Stimulated activated CD4-positive, alpha-beta T cell treated with anti-CD3 and anti-CD28 coated beads, Interleukin-1b, Interleukin-23, amount 100 ng/mL, for 48 hours (primary cell): ENCODE measurements around the gene GAB2.

Experiments
- DNase-seq: peaks from one replicate; pipeline ENCODE4 v3.0.0-alpha.2; 2020

GAB2 gene

DNA sequence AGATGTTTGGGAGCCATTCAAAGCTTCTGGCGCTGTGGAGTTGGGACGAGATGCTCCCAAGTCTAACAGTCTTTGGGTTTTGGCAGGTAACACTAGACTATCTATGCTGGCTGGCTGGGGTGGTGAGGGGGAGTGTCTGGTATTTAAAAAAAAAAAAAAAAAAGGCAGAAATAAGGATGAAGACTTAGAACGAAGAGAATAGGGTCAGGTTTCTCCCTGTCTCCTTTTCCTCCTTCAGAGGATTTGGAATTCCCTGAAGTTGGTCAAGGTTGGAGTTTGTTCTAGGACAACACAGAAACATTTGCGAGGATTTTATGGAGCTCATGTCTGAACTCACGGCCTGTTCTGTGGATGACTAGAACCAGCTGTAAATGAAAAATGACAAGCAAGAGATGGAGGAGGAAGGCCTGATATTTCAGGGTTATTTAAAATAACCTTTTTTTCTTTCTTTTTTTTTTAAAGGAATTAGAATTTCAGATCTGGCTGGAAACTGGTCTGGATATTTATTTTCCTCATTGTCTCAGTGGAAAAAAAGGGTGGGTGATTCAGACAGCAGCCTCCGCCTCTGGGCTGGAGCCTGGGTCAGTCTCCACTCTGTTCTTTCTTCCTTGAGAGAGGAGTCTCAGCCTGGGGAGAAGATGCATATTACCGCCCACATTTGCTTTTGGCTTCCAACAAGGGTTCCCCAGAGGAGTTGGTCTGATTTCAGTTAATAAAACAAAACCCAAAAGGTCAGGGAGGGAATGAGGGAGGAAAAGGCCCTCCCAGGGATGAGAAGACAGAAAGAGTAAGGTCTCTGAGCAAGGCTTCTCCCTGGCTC lies 148.8 kb downstream of the GAB2 start:
- no peak for DNase-seq

DNA sequence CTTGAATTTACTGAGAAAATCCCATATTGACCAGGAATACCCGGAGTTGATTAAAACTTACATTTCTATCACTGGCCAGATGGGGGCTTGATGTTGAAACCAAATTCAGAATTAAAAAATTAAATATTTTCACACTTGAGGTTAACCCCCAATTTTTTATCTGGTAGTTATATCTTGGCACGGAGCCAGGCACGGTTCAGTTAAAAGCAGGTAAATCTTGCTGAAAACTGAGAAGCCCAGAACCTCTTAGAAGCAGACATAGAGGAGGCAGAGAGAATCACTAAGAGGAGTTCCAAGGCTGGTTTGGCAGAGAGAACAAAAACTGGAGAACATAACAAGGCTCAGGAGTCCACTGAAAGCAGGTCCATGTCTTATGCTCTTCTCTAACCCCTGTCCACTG lies 151.2 kb downstream of the GAB2 start:
- DNase-seq = no peak

DNA sequence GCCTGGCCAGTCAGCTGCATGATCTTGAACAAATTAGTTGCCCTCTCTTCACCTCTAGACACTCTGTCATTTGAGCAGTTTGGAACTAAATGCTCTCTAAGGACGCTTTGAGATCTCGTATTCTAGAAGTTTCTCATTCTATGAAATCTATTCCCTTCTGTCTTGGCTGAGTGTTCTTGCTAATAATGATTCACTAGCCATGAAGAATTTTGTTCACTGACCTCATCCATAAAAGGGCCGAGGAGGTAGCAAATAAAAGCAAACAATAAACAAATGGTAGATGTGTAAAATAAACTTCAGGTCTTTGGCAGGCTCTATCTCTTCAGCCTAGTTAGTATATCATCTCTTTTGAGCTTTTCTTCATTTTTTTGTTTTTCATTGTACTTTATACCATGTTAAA lies 152.3 kb downstream of the GAB2 start:
- DNase-seq = no peak

DNA sequence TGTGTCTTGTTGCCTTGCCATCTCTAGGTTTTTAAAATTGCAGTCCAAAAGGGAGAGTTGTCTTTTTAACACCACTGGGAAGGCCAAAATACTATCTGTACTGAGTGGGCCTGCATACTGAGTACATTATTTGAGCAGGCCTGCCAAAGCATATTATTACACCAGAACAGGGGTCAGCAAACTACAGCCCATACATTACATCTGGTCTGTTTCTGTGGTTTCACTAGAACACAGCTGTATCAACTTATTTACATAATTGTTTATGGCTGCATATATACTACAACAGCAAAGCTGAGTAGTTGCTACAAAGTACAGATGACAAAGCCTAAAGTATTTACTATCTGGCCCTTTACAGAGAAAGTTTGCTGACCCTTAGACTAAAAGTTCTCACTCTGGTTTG lies 154.9 kb downstream of the GAB2 start:
- DNase-seq = no peak

DNA sequence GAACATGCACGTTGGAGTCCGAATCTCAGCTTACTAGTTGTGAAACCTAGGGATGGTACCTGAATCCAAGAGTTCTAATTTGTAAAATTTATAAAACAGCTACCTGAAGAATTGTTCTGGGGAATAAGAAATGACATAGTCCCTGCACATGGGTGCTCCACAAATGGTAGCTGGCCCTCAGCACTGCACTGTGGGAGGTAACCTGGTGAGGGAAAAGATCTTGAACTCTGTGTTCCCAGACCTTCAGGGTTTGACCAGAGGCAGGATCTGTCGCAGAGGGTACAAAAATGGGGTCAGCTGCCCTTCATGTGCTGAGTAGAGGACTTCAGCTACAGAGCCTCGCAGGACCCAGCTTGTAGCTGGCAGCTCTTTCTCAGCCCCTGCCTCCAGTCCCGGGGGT lies 155.4 kb downstream of the GAB2 start:
- no peak for DNase-seq

DNA sequence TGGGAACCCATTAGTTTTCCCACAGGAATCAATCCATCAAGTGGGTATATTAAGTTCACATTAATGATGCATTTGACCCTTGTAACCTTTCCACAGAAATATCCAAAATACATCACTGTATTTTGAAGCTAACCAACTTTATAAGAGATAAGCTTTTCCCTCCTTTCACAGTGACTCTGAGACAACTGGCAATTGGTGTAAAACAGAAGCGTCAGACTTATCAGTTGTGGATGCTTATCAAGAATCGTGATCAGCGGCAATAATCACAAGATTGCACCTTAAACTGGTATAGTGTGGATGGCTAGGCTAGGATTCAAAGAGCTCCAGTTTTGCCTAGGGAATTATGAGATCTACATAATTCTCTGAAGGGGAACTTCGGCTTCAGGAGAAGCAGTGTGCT lies 155.8 kb downstream of the GAB2 start:
- DNase-seq = no peak

DNA sequence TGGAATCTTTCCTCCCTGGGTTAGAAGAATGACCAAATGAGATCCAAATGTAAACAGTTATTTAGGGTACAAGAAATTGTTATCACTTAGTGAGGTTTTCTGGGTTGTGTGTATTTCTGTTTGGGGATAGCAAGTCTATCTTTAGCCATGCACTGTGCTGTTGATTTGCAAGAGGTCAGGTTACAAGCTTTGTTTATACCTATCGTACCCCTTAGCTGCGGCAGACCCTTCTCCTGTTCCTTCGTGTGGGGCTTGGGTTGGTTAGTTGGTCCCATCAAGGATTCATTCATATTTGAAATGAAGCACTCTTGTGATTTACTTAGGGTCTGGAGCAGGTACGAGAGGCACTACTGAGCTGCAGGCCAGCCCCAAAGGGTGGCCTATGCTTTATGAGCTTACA lies 156.3 kb downstream of the GAB2 start:
- DNase-seq = no peak

DNA sequence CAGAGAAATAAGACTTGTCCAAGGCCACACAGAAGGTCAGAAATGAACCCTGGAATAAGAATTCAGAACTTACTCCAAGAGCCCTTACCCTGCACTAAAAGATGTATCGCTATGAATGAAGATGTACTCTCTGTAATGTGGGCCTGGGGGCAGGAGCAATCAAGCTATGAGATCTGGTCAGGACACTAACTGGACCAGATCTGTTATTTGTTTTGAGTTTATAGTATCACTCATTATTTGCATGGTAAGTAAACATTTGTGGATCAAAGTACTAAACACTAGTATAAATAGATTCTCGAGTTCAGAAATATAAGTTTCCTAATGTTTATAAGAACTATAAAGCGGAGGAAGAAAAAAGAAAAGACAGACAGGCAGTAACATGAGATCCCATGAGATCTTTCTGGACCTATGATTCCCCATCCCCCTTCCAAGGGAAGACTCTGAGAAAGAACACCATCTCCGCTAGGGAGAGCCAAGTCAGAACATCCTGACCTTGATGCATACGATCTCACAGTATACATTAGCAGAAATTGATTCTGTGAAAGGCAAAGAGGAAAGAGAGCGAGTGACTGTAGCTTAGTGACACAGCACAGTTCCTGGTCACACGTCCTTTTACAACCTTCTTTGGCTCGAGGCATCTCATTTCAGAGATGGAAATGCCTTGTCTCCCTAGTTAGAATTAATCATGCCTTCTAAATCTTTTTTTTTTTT lies 157.7 kb downstream of the GAB2 start:
- no peak for DNase-seq

DNA sequence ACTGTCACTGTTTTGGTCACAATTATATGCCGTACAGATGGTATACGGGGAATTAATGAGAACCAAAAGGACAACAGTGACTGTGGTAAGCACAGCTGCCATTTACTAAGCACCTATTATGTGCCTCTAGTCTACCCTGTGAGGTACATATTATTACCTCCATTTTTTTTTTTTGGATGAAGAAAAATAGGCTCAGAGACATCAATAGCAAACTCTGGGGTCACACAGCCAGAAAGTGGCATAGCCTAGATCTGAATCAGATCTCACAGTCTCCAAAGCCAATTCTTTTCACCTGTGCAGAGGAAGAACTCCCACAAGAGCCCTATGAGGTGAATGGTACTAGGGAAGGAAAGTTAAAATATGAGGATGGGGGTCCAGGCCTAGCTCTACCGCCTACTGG lies 160.0 kb downstream of the GAB2 start:
- DNase-seq = no peak

DNA sequence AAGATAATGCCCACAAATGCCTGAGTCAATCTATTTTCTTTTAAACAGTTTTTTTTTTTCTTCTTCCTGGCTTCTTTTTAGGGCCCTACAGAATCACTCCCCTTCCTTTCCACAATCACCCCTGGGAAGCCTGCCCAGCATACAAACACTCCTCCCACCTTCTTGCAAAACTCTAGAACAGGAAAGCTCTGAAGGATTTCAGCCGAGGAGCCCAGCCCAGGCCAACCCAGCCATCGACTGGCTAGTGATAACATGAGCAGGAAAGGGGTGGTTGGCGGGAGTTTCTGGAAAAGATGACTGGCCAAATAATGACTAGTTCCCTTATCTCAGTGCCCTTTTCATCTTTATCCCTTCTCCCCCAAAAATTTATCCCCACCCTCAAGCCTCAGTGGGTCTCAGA lies 160.7 kb downstream of the GAB2 start:
- no peak for DNase-seq

DNA sequence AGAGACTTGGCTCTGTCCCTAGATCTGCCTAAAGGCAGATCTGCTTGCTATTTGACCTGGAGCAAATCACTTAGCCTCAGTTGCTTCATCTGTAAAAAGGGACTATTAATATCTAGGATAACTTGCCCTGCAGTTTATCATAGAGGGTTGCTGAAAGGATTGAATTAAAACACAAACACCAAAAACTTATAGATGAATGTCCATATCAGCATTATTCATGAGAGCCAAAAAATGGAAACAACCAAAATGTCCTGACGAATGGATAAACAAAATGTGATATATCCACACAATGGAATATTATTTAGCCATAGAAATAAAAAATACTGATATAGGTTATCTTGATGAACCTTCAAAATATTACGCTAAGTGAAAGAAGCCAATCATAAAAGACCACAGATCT lies 161.7 kb downstream of the GAB2 start:
- DNase-seq = no peak

DNA sequence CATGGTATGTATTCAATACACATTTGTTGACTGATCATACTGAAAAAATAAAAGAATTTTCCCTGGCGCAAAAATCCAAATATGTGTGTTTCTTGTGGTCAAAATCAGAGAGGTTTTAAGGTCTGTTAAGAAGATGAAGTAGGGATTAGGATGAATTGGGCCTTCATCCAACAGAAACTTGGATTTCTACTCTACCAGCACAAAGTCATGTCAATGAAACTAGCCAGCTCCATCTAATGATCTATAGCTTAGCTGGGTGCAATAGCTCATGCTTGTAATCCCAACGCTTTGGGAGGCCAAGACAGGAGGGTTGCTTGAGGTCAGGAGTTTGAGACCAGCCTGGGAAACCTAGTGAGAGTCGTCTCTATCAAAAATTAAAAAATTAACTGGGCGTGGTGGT lies 163.4 kb downstream of the GAB2 start:
- DNase-seq = no peak

DNA sequence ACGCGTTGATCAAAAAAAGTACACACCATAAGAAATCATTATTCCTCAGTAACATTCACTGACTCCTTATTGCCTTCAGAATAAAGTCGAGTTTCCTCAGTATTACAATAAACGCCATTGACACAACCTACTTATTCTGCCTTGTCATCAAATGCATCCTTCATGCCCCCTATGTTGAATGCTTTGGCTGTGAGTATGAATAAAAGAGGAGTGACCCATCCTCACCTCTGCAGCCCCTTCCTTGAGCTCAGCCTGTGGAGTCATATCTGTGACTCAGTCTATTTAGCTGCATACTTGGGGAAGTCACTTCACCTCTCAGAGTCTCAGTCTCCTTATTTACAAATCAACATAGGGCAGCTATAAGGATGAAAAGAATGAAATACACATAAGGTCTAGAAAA lies 163.8 kb downstream of the GAB2 start:
- DNase-seq = no peak

DNA sequence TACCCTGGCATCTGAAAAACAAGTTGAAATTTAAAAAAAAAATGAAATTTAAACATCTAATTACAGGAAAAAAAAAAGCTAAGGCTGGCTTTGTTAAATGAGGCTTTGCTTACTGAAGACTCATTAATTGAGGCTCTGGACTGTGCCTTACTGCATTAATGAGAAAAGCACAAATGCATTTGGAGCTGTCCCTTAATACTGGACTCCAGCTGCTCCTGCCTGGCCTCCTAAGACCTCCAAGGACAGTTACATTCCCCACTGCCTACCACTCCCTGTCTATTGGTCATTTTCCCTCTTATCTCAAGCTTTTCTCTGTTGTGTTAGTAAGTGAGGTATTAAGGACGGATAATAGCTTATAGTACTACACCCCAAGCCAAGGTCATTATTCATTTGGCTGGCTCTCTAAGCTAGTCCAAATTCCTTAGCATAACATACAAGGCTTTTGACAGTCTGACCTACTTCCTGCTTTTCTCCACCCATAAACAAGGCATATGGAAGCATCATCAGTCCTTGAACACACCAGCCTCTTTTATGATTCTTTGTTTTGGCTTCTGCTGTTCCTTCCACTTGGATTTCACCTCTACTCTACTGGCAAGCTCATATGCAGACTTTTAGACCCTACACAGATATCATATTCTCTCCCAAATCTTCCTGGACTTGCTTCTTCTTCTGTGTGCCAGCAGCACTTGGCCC lies 166.4 kb downstream of the GAB2 start:
- no peak for DNase-seq

DNA sequence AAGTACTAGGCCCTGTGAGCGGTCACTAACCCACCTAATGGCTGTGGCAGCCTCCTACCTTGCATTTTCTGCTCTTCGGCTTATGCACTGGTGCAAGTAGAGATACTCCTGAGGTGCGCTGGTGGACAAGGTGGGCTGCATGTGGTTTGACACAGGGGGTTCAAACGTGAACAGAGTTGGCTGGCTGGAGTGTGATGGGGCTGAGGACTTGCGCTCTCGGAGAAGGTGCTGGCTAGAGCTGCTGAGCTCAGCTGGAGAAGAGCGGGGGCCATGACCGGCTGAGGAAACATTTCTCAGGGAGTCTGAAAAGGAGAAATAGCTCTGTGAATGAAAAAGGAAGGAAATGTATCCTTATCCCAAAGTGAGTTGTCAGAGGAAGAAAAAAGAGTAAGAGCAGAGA lies 167.5 kb downstream of the GAB2 start:
- no peak for DNase-seq

DNA sequence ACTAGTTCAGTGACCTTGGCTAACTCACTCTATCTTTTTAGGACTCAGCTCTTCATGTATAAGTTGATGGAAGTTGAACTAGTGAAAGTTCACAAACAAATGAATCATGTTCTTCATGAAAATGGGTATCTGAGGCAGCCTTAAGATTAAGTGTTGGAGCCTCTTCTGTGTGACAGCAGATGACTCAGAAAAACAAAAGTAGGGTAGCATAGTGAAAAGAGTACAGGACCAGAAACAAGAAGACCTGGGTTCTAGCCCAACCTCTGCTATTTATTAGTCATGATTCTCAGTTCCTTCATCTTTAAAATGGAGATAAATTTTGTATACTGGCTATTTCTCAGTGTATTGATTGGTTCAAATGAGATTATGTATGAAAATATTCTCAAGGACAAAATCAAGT lies 168.7 kb downstream of the GAB2 start:
- no peak for DNase-seq

DNA sequence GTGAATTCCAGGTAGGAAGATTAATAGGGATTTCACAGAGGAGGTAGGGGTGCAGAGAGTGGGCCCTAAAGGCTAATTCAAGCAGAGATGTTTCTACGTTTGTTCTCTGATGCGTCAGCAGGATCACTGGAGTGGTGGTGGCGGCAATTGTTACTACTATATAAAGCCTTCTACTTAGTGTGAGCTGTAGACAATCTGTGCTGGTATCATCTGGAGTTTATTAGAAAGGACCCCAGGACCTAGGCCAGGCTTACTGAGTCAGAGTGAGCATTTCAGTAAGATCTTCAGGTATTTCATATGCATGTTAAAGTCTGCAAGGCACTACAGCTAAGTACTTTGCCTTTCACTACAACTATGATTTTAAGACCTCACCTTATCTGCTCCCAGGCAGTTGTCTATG lies 169.4 kb downstream of the GAB2 start:
- DNase-seq = no peak

DNA sequence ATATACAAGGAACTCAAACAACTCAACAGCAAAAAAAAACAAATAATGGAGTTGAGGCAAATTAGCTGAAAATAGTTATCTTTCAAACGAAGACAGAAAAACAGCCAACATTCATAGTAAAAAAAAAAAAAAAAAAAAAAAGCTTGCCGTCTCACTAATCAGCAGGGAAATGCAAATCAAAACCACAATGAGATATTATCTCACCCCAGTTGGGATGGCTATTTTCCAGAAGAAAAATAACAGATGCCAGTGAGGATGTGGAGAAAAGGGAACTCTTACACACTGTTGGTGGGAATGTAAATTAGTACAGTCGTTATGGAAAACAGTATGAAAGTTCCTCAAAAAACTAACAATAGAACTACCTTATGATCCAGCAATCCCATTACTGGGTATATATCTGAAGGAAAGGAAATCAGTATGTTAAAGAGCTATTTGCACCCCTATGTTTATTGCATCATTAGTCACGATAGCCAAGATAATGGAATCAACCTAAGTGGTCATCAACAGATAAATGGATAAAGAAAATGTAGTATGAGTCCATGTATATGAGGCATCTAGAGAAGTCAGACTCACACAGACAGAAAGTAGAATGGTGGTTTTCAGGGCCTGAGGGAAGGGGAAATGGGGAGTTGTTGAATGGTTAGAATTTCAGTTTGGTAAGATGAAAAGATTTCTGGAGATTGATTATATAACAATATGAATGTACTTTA lies 172.9 kb downstream of the GAB2 start:
- DNase-seq = no peak

DNA sequence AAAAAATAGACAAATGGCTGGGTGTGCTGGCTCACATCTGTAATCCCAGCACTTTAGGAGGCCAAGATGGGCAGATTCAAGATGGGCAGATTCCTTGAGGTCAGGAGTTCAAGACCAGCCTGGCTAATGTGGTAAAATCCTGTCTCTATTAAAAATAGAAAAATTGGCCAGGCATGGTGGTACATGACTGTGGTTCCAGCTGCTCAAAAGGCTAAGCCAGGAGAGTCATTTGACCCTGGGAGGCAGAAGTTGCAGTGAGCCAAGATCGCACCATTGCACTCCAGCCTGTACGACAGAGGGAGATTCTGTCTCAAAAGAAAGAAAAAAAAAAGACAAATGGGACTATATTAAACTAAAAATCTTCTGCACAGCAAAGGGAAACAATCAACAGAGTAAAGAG lies 173.5 kb downstream of the GAB2 start:
- no peak for DNase-seq

DNA sequence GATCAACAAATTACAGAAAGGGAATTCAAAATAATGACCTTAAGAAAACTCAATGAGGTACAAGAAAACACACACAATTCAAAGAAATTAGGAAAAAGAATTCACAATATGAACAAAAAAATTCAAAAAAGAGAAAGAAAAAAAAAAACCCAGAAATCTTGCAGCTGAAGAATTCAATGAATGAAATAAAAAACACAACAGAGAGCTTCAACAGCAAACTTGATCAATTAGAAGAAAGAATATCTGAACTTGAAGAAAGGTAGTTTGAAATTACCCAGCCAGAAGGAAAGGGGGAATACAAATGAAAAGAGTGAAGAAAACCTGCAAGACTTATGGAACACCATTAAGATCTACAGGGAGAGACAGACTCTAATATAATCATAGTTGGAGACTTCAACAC lies 176.1 kb downstream of the GAB2 start:
- DNase-seq = no peak

DNA sequence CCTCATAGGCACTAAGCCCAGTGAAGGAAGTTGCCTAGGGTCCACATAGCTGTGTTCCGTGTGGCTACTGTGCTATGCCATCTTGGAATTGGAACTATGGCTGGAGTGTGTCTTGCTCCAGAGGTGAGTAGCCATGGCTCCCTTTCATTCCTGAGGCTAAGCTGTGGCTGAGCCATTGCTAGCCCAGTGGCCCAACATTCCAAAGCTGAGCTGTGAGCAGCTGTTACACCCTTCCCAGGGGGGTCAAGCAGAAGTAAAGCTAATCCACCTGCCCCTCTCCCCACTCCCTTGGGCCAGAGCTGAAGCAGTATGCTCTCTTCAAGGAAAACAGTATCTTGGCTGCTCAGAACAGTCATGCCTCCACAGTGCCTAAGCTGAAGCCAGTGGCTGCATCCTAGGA lies 177.8 kb downstream of the GAB2 start:
- DNase-seq = no peak

DNA sequence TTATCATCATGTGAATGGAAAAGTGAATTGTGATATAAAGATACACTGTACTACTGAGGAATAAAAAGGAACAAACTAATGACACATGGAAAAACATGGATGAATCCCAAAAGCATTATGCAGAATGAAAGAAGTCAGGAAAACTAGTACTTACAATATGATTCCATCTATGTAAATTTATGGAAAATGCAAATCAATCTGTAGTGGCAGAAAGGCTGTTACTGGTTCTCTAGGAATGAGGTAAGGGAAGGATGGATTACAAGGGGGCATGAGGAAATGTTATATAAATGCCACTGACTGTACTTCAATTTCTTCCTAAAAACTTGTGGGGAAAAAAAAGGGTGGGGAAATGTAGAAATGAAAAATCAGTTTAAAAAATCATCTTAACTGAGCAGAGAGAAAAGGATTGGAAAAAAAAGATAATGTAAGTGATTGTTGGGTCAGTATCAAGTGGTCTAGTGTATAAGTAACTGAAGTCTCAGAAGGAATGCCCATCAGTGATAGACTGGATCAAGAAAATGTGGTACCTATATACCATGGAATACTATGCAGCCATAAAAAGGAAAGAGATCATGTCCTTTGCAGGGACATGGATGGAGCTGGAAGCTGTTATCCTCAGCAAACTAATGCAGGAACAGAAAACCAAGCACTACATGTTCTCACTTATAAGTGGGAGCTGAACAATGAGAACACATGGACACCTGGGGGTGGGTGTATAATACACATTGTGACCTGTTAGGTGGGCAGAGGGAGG lies 180.2 kb downstream of the GAB2 start:
- DNase-seq = no peak

DNA sequence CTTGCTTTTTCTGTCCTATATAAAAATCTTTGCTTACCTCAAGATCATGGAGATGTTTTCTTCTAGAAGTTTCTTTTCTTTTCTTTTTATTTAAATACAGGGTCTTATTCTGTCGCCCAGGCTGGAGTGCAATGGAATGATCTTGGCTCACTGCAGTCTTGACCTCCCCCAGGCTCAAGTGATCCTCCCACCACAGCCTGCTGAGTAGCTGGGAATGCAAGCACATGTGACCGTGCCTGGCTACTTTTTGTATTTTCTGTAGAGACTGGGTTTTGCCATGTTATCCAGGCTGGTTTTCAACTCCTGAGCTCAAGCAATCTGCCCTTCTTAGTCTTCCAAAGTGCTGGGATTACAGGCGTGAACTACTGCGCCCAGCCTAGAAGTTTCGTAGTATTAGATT lies 183.6 kb downstream of the GAB2 start:
- no peak for DNase-seq
